ENCODE results near the gene SHISAL1. TPM values are rescaled to one million over a fixed set of nuclear protein-coding genes. Genes with fewer than 3 reads are reported as not detected.
A peak's percentile ranks its signal among the peaks of the same experiment; 100 is the strongest.

Gene SHISAL1
- polyA plus RNA-seq, 1 donor (not counting 4 experiments of a cell fraction or from before 2014, with no cell fraction given): 0.24 TPM

GRCh38 chr22:44336962-44337677 lies 24.4 kb upstream of the SHISAL1 start:
- H3K79me2 ChIP-seq (ENCODE audit: control insufficient read depth, insufficient read depth, low read length): no peaks in the 10 kb centered on the region
- no peak for FAIRE-seq
- H3K4me2 ChIP-seq (ENCODE audit: control insufficient read depth, extremely low read depth, insufficient read depth, low read depth, low read length): no peak overlapping the region

GRCh38 chr22:44335903-44336803 lies 23.4 kb upstream of the SHISAL1 start:
- Histone ChIP-seq H3K9me1 (ENCODE audit: control insufficient read depth, extremely low read depth, insufficient read depth, low read length) (no peaks in the 10 kb centered on the region), H3K27me3 (ENCODE audit: control insufficient read depth, extremely low read depth, insufficient read depth, low read length) (peaks cover 57% of the 10 kb centered on the region), H3K27ac (ENCODE audit: control insufficient read depth, insufficient read depth, low read length) (no peak overlapping the region), H3K9me3 (ENCODE audit: control insufficient read depth, low read depth, low read length) (no peaks in the 10 kb centered on the region), H2AFZ (ENCODE audit: control insufficient read depth, low read length) (no peak overlapping the region), H3K36me3 (ENCODE audit: control insufficient read depth in 2 of 2, extremely low read depth in 1 of 2, insufficient read depth in 2 of 2, low read length in 2 of 2) (no peaks in the 10 kb centered on the region), H3K4me1 (ENCODE audit: control insufficient read depth, extremely low read depth, insufficient read depth, low read length) (peaks cover 2% of the 10 kb centered on the region), H3K79me2 (ENCODE audit: control insufficient read depth, insufficient read depth, low read length) (no peaks in the 10 kb centered on the region), H3K4me3 (ENCODE audit: control insufficient read depth in 2 of 3, extremely low read depth in 1 of 3, insufficient read depth in 2 of 3, low read depth in 1 of 3, low read length in 3 of 3) (no peak overlapping the region), H4K20me1 (ENCODE audit: control insufficient read depth, extremely low read depth, insufficient read depth, low read length) (no peaks in the 10 kb centered on the region), H3K9ac (ENCODE audit: control insufficient read depth, extremely low read depth, insufficient read depth, low read length) (no peak overlapping the region), H3K4me2 (ENCODE audit: control insufficient read depth, extremely low read depth, insufficient read depth, low read depth, low read length) (no peak overlapping the region)
- DNase-seq (ENCODE audit: low read depth, low spot score) (no peak), FAIRE-seq (peak; percentile 17)
- dilution Hi-C loops (cut with MboI; ENCODE audit: extremely low pct_ligation_motif_present, low sequenced_read_pairs): no loop called here
- peak; percentile 10 to 72 (median 38) for TF ChIP-seq CTCF (optimal IDR thresholded peaks at IDR 0.05 in 1 of 3, IDR thresholded peaks at IDR 0.05 in 1 of 3, conservative IDR thresholded peaks at IDR 0.05 in 1 of 3; ENCODE audit: extremely low read depth in 1 of 3, insufficient read depth in 2 of 3, low read length in 3 of 3)
- TF ChIP-seq EZH2 (IDR thresholded peaks at IDR 0.05; ENCODE audit: low read length): no peak

More at GRCh38 chr22:44336962-44337677, 24.4 kb upstream of the SHISAL1 start:
- H3K36me3 ChIP-seq (ENCODE audit: control insufficient read depth in 2 of 2, extremely low read depth in 1 of 2, insufficient read depth in 2 of 2, low read length in 2 of 2): no peaks in the 10 kb centered on the region
- H3K27ac ChIP-seq (ENCODE audit: control insufficient read depth, insufficient read depth, low read length): no peak overlapping the region
- no peak overlapping the region for H3K4me3 ChIP-seq (ENCODE audit: control insufficient read depth in 2 of 3, extremely low read depth in 1 of 3, insufficient read depth in 2 of 3, low read depth in 1 of 3, low read length in 3 of 3)
- no peak for DNase-seq (ENCODE audit: low read depth, low spot score)
- no peaks in the 10 kb centered on the region for H3K9me3 ChIP-seq (ENCODE audit: control insufficient read depth, low read depth, low read length)
- H3K4me1 ChIP-seq (ENCODE audit: control insufficient read depth, extremely low read depth, insufficient read depth, low read length): peaks cover 2% of the 10 kb centered on the region
- H3K9me1 ChIP-seq (ENCODE audit: control insufficient read depth, extremely low read depth, insufficient read depth, low read length): no peaks in the 10 kb centered on the region
- H3K9ac ChIP-seq (ENCODE audit: control insufficient read depth, extremely low read depth, insufficient read depth, low read length): no peak overlapping the region
- dilution Hi-C loops (cut with MboI; ENCODE audit: extremely low pct_ligation_motif_present, low sequenced_read_pairs): no loop called here
- peaks cover 63% of the 10 kb centered on the region for H3K27me3 ChIP-seq (ENCODE audit: control insufficient read depth, extremely low read depth, insufficient read depth, low read length)
- H2AFZ ChIP-seq (ENCODE audit: control insufficient read depth, low read length): no peak overlapping the region
- TF ChIP-seq EZH2 (IDR thresholded peaks at IDR 0.05; ENCODE audit: low read length): no peak
- no peak for TF ChIP-seq CTCF (optimal IDR thresholded peaks at IDR 0.05 in 1 of 3, IDR thresholded peaks at IDR 0.05 in 1 of 3, conservative IDR thresholded peaks at IDR 0.05 in 1 of 3; ENCODE audit: extremely low read depth in 1 of 3, insufficient read depth in 2 of 3, low read length in 3 of 3)
- H4K20me1 ChIP-seq (ENCODE audit: control insufficient read depth, extremely low read depth, insufficient read depth, low read length): no peaks in the 10 kb centered on the region
